HFF-Myc (cell line): ENCODE measurements around the gene XRCC3.

Experiments
- DNase-seq: peaks from one replicate; pipeline ENCODE4 v3.0.0-alpha.2; 2011; ENCODE audit warnings: low read depth; ENCODE audit errors: extremely low read depth
- H3K4me3 ChIP-seq: replicated peaks from 2 replicates; pipeline ENCODE4 v1.5.1; 2011; ENCODE audit warnings: low read depth, mild to moderate bottlenecking, control low read depth, low read length
- TF ChIP-seq, protein P1 (sequence below): IDR thresholded peaks from 2 replicates; pipeline ENCODE4 v1.5.1; 2012; ENCODE audit warnings: mild to moderate bottlenecking, low read depth, low read length, control low read depth; ENCODE audit errors: missing control alignments

Gene XRCC3

DNA sequence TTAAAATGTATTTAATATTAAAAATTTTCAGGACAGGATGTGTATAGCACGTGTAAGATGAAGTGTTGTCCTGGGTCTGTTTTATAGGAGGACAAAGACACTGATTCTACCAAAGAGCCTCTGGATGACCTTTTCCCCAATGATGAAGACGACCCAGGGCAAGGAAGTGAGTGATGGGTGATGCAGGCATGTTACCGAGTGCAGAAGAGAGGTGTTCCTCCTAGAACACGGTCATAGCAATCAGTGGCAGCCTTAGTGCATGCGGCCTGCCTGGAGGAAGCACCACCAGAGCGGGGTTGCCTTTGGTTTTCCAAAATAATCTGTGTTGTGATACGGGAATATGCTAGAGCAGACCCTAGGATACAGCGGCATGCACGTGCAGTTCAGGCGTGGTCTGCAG lies 53.2 kb downstream of the XRCC3 start:
- H3K4me3 ChIP-seq = no peak overlapping the region
- DNase-seq = no peak
- TF ChIP-seq, protein P1, sequence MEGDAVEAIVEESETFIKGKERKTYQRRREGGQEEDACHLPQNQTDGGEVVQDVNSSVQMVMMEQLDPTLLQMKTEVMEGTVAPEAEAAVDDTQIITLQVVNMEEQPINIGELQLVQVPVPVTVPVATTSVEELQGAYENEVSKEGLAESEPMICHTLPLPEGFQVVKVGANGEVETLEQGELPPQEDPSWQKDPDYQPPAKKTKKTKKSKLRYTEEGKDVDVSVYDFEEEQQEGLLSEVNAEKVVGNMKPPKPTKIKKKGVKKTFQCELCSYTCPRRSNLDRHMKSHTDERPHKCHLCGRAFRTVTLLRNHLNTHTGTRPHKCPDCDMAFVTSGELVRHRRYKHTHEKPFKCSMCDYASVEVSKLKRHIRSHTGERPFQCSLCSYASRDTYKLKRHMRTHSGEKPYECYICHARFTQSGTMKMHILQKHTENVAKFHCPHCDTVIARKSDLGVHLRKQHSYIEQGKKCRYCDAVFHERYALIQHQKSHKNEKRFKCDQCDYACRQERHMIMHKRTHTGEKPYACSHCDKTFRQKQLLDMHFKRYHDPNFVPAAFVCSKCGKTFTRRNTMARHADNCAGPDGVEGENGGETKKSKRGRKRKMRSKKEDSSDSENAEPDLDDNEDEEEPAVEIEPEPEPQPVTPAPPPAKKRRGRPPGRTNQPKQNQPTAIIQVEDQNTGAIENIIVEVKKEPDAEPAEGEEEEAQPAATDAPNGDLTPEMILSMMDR = no peak

DNA sequence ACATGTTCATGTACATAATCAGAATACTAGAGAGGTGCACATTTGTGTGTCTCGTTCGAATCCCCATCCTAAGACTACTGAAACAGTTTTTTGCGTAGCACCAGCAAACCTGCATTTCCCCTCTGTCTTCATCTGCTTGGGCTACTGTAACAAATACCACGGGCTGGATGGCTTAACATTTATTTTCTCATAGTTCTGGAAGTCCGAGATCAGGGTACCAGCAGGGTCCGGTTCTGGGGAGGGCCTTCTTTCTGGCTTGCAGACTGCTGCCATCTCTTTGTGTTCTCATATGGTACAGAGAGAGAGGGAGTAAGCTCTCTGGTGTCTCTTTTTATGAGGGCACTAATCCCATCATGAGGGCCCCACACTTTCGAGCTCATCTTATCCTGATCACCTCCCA lies 55.6 kb downstream of the XRCC3 start:
- DNase-seq = no peak
- no peak overlapping the region for H3K4me3 ChIP-seq
- TF ChIP-seq, protein P1 = no peak

DNA sequence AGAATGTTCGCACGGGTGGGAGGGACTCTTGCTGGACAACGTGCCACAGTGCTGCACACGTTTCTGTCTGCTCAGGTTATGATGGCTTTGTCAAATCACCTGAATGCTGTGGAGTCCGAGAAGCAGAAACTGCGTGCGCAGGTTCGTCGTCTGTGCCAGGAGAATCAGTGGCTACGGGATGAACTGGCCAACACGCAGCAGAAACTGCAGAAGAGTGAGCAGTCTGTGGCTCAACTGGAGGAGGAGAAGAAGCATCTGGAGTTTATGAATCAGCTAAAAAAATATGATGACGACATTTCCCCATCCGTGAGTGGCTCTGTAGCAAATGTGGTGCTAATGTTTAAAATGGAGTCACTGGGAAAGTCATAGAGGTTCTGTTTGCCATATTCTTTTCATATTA lies 57.8 kb downstream of the XRCC3 start:
- no peak overlapping the region for H3K4me3 ChIP-seq
- TF ChIP-seq, protein P1 = no peak
- DNase-seq = peak; percentile 22

DNA sequence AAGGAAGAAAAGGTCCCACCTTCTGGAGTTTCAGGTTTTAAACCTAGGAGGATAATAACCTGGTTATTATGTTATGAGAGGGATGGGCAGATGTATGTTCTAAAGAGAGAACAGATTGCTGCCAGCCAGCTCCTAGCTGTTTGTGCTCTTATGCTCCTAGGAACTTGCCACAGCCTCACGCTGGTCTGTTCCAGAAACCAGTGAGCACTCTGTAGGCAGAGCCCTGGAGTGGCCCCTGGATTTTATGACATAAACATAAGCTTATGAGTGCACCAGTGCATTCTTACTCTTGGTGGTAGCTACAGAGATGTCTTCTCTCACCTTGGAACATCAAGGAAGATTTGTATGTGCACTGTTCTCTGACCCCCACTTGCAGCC lies 58.5 kb downstream of the XRCC3 start:
- H3K4me3 ChIP-seq = no peak overlapping the region
- TF ChIP-seq, protein P1 = no peak
- no peak for DNase-seq

DNA sequence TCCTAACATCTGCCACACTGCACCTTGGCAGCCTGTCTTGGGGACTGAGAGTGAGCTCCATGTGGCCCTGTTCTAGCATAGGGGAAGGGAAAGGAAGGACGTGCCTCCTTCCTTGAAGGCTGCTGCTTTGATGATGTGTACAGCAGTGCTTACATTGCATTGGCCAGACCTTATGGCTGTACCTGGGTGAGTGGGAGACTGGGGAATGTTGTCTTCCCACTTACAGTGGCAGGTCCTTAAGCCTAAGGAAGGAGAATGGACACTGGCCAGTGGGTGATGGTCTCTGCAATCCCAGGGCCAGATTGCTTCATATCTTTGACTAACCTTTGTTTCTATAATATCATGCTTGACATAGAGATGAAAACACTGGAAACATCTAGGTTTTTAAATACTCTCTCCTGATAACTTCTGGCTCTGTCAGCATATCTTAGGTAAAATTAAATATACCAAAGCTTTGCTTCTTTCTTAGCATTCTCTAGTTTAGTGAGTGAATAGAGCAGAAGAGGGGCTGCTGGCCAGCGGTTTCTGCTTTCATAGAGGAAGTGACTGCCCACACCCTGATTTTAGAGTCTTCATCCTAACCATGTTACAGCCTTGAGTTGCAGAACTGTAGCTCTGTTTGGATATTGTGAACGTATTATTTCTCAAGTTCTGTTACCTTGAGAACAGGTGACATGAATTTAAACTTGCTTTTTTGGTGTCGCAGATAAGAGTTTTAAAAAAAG lies 59.1 kb downstream of the XRCC3 start:
- DNase-seq = no peak
- H3K4me3 ChIP-seq = no peak overlapping the region
- TF ChIP-seq, protein P1 = no peak

DNA sequence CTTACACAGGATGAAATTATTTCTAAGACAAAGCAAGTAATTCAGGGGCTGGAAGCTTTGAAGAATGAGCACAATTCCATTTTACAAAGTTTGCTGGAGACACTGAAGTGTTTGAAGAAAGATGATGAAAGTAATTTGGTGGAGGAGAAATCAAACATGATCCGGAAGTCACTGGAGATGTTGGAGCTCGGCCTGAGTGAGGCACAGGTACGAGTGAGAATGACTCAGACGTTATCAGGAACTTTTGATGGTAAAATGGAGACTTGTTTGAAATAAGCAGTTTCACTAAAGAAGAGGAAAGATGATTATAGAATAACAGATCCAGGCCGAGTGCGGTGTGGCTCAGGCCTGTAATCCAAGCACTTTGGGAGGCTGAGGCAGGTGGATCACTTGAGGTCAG lies 60.6 kb downstream of the XRCC3 start:
- H3K4me3 ChIP-seq = no peak overlapping the region
- no peak for DNase-seq

More for the DNA sequence above, 60.6 kb downstream of the XRCC3 start:
- TF ChIP-seq, protein P1 = no peak
